ENCODE measurements around the gene SNX6.

DNA sequence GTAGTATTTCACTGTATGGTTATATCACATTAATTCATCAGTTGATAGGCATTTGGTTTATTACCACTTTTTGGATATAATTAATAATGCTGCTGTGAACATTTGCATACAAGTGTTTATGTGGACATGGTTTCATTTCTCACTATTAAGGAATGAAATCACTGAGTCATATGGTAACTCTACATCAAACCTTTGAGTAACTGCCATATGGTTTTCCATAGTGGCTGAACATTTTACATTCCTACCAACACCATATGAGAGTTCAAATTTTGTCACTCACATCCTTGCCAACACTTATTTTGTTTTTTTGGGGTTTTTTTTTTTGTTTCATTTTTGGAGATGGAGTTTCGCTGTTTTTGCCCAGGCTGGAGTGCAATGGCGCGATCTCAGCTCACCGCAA is 60.2 kb downstream of the SNX6 start:
- TF ChIP-seq, protein P1, sequence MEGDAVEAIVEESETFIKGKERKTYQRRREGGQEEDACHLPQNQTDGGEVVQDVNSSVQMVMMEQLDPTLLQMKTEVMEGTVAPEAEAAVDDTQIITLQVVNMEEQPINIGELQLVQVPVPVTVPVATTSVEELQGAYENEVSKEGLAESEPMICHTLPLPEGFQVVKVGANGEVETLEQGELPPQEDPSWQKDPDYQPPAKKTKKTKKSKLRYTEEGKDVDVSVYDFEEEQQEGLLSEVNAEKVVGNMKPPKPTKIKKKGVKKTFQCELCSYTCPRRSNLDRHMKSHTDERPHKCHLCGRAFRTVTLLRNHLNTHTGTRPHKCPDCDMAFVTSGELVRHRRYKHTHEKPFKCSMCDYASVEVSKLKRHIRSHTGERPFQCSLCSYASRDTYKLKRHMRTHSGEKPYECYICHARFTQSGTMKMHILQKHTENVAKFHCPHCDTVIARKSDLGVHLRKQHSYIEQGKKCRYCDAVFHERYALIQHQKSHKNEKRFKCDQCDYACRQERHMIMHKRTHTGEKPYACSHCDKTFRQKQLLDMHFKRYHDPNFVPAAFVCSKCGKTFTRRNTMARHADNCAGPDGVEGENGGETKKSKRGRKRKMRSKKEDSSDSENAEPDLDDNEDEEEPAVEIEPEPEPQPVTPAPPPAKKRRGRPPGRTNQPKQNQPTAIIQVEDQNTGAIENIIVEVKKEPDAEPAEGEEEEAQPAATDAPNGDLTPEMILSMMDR (conservative IDR thresholded peaks at IDR 0.05), result no peak
- TF ChIP-seq ZFX (IDR thresholded peaks at IDR 0.05), result no peak
